ENCODE results near the gene AGK. TPM values are rescaled to one million over a fixed set of nuclear protein-coding genes. Genes with fewer than 3 reads are reported as not detected.

The AGK gene
- total RNA-seq, 1 experiment from 2014 or later = 32.6 TPM

DNA sequence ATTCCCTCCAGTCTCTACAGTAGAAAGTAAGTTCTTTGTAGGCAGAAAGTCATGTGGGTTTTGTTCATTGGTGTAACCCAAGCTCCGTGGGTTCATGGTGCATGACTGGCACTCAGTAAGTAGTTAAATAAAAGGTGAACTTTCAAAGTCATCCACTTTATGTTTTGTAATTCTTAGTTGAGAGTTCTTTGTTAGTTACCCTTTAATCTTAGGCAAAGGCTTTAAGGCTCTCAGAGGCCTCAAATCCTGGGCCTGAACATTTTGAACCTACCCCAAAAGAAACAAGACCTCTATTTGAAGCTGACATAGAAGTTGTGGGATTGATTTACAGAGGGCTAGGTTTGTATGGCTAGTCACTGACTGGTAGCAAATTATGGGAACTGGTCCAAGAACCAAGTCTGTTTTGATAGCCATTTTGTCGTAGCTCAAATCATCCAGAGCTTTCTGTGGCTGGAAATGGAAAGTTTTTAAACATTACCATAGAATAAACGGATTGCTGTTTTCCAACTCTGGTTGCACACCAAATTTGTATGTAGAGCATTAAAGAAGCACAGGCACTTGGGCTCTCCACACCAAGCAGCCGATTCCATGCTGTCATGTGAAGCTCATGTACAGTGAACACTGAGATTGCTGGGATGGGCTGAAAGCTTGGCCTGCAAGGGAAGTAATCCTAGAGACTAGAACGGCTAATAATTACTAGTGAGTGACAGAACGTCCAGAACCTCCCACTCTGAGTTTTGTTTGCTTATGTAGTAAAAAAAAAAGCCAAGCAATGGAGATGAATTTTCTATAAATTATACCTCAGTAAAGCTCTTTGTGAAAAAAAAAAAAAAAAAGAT lies 97.3 kb downstream of the AGK start:
- TF ChIP-seq POLR2AphosphoS5 (IDR thresholded peaks at IDR 0.05; ENCODE audit: low read depth, low read length) (no peak), TCF7L2 (IDR thresholded peaks at IDR 0.05; ENCODE audit: low read depth, low read length) (no peak), SIN3A (IDR thresholded peaks at IDR 0.05; ENCODE audit: borderline replicate concordance, insufficient read depth, low read depth, low read length) (no peak)
- TF ChIP-seq, protein P1, sequence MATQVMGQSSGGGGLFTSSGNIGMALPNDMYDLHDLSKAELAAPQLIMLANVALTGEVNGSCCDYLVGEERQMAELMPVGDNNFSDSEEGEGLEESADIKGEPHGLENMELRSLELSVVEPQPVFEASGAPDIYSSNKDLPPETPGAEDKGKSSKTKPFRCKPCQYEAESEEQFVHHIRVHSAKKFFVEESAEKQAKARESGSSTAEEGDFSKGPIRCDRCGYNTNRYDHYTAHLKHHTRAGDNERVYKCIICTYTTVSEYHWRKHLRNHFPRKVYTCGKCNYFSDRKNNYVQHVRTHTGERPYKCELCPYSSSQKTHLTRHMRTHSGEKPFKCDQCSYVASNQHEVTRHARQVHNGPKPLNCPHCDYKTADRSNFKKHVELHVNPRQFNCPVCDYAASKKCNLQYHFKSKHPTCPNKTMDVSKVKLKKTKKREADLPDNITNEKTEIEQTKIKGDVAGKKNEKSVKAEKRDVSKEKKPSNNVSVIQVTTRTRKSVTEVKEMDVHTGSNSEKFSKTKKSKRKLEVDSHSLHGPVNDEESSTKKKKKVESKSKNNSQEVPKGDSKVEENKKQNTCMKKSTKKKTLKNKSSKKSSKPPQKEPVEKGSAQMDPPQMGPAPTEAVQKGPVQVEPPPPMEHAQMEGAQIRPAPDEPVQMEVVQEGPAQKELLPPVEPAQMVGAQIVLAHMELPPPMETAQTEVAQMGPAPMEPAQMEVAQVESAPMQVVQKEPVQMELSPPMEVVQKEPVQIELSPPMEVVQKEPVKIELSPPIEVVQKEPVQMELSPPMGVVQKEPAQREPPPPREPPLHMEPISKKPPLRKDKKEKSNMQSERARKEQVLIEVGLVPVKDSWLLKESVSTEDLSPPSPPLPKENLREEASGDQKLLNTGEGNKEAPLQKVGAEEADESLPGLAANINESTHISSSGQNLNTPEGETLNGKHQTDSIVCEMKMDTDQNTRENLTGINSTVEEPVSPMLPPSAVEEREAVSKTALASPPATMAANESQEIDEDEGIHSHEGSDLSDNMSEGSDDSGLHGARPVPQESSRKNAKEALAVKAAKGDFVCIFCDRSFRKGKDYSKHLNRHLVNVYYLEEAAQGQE (IDR thresholded peaks at IDR 0.05; ENCODE audit: insufficient read depth in 1 of 2, low read depth in 2 of 2, low read length in 1 of 2) = no peak
- TF ChIP-seq, protein P2, sequence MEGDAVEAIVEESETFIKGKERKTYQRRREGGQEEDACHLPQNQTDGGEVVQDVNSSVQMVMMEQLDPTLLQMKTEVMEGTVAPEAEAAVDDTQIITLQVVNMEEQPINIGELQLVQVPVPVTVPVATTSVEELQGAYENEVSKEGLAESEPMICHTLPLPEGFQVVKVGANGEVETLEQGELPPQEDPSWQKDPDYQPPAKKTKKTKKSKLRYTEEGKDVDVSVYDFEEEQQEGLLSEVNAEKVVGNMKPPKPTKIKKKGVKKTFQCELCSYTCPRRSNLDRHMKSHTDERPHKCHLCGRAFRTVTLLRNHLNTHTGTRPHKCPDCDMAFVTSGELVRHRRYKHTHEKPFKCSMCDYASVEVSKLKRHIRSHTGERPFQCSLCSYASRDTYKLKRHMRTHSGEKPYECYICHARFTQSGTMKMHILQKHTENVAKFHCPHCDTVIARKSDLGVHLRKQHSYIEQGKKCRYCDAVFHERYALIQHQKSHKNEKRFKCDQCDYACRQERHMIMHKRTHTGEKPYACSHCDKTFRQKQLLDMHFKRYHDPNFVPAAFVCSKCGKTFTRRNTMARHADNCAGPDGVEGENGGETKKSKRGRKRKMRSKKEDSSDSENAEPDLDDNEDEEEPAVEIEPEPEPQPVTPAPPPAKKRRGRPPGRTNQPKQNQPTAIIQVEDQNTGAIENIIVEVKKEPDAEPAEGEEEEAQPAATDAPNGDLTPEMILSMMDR (IDR thresholded peaks at IDR 0.05) = no peak
- no peak for DNase-seq (ENCODE audit: low read depth, low spot score)
- in situ Hi-C loops (cut with HindIII; ENCODE audit: low pct_unique_long_range_greater_than_20kb, low sequenced_read_pairs) (no loop called here), intact Hi-C loops (cut with micrococcal nuclease; ENCODE audit: unreplicated experiment) (no loop called here)
- POLR2A ChIA-PET = no interaction called here
- Histone ChIP-seq H3K36me3 (ENCODE audit: control insufficient read depth, insufficient read depth, low read length) (peaks cover 3% of the 10 kb centered on the region; the same call in 1 of the 2 replicates), H3K4me3 (ENCODE audit: low read depth in 2 of 2, low read length in 2 of 2) (no peak overlapping the region), H3K27ac (ENCODE audit: low read length) (no peak overlapping the region), H3K9me3 (ENCODE audit: control insufficient read depth, insufficient read depth, low read depth, low read length) (no peaks in the 10 kb centered on the region), H3K27me3 (ENCODE audit: control insufficient read depth, insufficient read depth, low read length) (no peaks in the 10 kb centered on the region), H3K4me1 (ENCODE audit: control insufficient read depth, insufficient read depth, low read length) (no peaks in the 10 kb centered on the region)
- CTCF ChIA-PET = interaction anchor here (0.6 kb wide), 3 partner anchors 13 to 1301 kb away, joined by 4 to 6 read pairs (median 4); no protein-coding TSS in a partner anchor
- no TSS peak for BruUV-seq (replicated peaks)
- no peak for ATAC-seq

DNA sequence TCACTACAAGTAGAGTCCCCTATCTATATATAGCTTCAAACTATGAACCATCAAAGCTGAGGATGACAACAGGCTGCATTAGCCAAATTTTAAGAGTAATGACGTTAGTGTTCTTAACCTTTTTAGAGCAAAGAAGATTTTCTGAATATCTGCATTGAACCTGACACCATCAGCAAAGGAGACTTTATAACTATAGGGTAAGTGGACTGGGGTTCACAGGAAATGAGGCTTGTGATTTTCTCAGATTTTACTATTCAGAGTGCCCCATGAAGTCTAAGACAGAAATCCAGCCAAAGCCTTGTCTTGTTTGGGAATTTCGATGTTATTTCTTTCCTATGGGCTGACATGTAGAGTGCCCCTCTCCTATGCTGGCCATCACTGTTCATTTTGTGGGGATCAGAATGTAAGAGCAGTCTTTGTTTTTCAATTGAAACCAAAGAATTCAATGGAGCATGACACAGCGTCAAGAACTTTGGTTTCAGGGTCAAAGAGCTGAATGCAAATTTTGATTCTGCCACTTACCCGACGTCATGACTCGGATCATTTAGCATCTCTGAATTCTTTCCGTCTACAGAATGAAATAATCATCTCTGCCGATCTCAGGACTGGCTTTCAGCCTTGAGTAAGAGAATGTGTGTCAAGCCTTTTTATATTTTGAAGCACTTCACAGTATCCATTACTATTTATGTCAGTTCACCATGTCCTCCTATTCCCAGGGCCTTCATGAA lies 98.1 kb downstream of the AGK start:
- H3K27ac ChIP-seq (ENCODE audit: low read length) = no peak overlapping the region
- no peaks in the 10 kb centered on the region for H3K27me3 ChIP-seq (ENCODE audit: control insufficient read depth, insufficient read depth, low read length)
- no peak overlapping the region for H3K4me3 ChIP-seq (ENCODE audit: low read depth in 2 of 2, low read length in 2 of 2)
- no peaks in the 10 kb centered on the region for H3K9me3 ChIP-seq (ENCODE audit: control insufficient read depth, insufficient read depth, low read depth, low read length)
- in situ Hi-C loops (cut with HindIII; ENCODE audit: low pct_unique_long_range_greater_than_20kb, low sequenced_read_pairs) (no loop called here), intact Hi-C loops (cut with micrococcal nuclease; ENCODE audit: unreplicated experiment) (no loop called here)
- no peaks in the 10 kb centered on the region for H3K4me1 ChIP-seq (ENCODE audit: control insufficient read depth, insufficient read depth, low read length)
- H3K36me3 ChIP-seq (ENCODE audit: control insufficient read depth, insufficient read depth, low read length) = no peaks in the 10 kb centered on the region; the same call in 1 of the 2 replicates
- ATAC-seq (peak; percentile 38), DNase-seq (ENCODE audit: low read depth, low spot score) (no peak)
- ChIA-PET POLR2A (no interaction called here), CTCF (interaction anchor here (0.6 to 1.0 kb wide), 4 partner anchors 12 to 1300 kb away, joined by 3 to 6 read pairs (median 4); partner anchors contain the start of gene SSBP1)
- BruUV-seq (replicated peaks) = no TSS peak
- TF ChIP-seq, protein P2 (IDR thresholded peaks at IDR 0.05) = no peak
- TF ChIP-seq TCF7L2 (IDR thresholded peaks at IDR 0.05; ENCODE audit: low read depth, low read length) = no peak
- TF ChIP-seq POLR2AphosphoS5 (IDR thresholded peaks at IDR 0.05; ENCODE audit: low read depth, low read length) = no peak
- TF ChIP-seq, protein P1 (IDR thresholded peaks at IDR 0.05; ENCODE audit: insufficient read depth in 1 of 2, low read depth in 2 of 2, low read length in 1 of 2) = no peak
- TF ChIP-seq SIN3A (IDR thresholded peaks at IDR 0.05; ENCODE audit: borderline replicate concordance, insufficient read depth, low read depth, low read length) = no peak

All from Panc1 (cell line).